ENCODE measurements around the gene PRKAA1.

DNA sequence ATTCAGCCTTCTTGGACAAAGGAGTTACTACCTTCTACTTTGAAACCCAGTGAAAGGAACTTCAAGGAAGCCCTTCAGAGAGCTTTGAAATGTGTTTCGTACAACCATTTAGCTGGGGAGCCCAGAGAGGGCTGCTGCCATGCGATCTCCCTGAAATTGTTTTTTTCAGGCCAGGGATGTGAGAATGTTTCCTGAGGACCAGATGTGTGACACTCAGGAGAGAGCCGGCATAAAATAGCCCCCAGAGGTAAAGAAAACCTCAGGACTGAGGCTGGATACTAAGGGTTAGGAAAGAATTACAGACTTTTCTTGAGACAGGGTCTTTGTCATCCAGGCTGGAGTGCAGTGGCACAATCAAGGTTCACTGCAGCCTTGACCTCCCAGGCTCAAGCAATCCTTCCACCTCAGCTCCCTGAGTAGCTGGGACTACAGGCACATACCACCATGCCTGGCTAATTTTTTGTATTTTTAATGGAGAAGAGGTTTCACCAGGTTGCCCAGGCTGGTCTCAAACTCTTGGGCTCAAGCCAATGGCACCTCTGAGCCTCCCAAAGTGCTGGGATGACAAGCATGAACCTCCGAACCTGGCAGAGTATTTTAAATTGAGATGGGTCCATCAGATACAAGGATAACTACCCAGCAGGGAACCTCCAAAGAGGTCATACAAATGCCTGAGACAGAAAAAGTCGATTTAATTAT is 28.5 kb upstream of the PRKAA1 start:
- TF ChIP-seq, protein P1, sequence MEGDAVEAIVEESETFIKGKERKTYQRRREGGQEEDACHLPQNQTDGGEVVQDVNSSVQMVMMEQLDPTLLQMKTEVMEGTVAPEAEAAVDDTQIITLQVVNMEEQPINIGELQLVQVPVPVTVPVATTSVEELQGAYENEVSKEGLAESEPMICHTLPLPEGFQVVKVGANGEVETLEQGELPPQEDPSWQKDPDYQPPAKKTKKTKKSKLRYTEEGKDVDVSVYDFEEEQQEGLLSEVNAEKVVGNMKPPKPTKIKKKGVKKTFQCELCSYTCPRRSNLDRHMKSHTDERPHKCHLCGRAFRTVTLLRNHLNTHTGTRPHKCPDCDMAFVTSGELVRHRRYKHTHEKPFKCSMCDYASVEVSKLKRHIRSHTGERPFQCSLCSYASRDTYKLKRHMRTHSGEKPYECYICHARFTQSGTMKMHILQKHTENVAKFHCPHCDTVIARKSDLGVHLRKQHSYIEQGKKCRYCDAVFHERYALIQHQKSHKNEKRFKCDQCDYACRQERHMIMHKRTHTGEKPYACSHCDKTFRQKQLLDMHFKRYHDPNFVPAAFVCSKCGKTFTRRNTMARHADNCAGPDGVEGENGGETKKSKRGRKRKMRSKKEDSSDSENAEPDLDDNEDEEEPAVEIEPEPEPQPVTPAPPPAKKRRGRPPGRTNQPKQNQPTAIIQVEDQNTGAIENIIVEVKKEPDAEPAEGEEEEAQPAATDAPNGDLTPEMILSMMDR (IDR thresholded peaks at IDR 0.05), result no peak
- TF ChIP-seq POLR2A (IDR thresholded peaks at IDR 0.05), result no peak
